ENCODE results near the gene STIL.
"Not testable (repeated sequence)": the region's sequence is repeated elsewhere in the genome, so short reads cannot be mapped to it uniquely, and the experiment has no call there.

The STIL gene

DNA sequence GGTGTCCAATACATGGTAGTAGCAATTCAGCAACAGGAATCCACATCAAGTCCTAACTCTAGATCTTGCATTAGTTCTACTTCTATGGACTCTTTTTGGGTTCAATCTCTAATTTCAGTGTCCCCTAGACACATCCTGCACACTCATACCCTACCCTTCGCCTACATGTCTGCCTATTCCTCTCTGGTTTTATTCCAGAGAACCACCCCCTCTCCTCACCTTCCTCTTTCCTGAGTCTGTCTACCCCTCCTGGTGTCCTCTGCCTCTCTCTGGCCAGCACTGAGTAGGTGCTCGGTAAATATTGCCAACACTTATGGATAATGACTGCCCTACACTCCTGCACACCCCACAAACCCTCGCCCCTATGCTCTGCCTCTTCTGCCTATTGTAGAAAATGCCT lies 91.5 kb downstream of the STIL start:
- DNase-seq (ENCODE audit: low read depth, low spot score): no peak

DNA sequence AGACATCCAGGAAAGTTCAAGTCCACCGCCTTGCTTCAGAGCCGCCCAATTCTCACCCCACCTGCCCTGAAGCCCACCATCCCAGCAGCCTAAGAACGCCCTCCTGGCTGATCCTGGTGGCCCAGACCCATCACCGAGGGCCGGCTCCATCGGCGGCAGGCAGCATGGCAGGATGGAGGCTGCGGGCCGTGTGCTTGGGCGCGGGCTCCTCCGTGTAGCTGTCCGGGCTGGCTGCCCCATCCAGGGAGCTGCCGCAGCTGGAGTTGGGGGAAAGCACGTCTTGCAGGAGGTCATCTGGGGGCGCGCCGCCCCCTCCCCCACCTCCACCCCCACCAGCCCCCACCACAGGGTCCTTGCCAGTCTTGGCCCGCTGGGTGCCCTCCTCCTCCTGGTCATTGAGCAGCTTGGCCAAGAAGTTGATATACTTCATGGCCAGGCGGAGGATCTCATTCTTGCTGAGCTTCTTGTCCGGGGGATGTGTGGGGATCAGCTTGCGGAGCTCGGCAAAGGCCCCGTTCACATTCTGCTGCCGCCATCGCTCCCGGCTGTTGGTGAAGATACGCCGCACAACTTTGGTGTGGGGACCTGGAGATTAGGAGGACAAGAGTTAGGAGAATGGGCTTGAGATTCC lies 94.2 kb downstream of the STIL start:
- DNase-seq (ENCODE audit: low read depth, low spot score): no peak

DNA sequence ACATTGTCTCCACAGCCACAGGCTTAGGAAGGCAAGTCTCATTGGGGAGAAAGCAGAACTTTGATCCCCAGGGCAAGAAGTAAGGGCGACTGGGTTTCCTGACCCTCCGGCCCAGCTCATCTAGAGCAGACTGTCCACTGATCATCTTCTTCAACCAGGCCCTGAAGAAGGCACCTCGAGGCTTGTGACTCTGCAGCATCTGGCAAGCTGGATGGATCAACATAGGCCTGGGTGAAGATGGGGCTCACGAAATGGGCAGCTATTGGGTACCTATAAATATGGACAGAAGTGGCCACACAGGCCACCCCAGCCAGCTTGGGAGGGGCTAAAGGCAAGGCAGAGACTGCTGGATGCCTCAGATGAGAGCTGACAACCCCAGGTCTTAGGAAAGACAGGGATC lies 94.9 kb downstream of the STIL start:
- no peak for DNase-seq (ENCODE audit: low read depth, low spot score)

DNA sequence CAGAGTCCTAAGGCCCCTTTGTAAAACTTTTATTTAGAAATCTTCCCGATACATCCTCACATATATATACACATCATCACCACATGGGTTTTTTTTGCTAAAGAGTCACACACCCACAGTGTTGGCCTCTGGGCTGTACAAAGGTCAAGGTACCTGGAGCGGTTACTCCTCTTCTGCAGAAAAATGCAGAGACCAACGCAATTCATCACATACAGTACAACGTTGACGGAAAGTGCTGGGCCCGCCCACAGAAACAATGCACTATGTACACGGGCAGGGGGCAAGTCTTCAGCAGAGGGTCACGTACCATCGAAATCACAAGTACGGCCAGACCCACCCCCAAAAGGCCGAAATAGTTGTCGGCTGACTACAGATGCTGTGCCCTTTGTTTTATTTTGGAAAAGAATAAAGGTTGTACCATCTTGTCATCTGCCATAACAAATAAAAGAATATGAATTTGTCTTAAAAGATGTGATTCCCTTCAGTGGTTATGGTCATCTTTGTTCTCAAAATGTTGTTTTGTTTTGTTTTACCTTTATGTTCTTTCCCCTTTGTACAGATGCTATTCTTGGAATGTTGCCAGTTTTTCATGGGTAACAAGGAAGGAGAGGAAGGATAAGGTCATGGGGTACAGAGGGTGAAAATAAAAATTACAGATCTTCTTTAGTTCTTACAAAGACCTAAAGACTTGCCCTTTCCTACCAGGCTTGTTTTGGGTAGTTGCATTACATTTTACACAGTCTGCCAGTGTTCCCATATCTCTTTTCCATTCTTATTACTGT lies 97.5 kb downstream of the STIL start:
- no peak for DNase-seq (ENCODE audit: low read depth, low spot score)

DNA sequence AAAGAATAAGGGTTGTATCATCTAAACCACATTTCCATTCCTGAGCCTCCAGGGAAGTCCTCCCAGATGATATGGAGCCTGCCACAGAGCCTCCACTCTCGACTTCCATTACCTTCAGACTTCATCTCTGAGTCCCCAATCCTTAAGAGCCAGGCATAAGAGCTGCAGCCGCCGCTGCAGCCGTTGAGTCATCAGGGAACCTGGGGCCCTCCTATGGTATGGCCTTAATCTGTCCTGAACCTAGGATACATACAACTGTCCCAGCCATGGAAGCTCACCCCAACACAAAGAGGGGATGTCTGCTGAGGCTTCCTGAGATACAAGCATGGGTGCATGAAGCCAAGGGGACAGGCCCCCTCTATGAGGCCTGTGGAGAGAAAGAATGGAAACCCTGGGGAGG lies 98.2 kb downstream of the STIL start:
- DNase-seq (ENCODE audit: low read depth, low spot score): no peak

DNA sequence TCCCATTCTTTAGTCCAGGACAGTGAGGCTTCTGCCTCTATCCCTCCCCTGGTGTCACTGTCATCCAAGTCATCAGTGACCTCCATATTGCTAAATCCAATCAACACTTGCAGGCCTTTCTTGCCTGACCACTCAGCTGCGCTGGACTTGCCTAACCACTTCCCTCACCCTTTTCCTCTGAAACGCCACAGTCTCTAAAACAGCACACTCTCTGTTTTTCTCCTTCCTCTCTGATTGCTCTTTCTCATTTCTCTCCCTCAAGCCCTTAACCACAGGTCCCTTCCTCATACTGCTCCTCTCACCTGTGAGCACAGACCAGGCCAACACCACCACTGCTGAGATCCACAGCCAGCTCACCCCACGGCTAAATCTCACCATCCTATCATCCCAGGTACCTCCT lies 99.4 kb downstream of the STIL start:
- DNase-seq (ENCODE audit: low read depth, low spot score): no peak

DNA sequence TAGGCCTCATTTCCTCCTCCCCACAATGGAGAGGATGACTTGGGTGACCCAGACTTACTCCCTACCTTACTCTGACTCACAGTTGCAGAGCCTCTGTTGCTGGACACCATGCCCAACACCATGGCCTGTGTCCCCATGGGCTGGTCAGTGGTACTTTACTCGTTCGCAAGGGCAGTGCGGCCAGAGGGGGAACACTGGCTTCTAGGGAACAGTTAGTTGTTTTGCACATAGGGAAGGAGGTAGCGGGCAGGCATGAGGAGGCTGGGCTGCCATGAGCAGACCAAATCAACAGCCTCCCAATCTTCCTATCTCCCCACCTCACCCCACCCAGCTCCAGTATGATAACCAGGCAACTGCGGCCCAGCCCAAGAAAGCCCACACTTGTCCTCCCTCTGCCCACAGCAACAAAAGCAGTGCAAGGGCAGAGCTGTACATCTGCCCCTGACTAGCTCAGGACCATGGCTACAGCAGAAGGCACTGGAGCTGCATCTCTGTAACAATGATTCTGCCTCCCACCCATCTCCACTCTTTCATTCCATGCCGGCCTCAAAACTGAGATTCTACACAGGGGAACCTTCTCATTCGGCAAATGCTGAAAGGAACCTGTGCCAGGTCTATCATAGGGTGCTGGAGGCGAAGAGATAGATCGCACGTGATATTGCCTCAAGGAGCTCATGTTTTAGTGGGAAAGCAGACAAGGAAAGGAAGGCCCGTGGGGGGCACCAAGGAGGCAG lies 100.5 kb downstream of the STIL start:
- DNase-seq (ENCODE audit: low read depth, low spot score): no peak

DNA sequence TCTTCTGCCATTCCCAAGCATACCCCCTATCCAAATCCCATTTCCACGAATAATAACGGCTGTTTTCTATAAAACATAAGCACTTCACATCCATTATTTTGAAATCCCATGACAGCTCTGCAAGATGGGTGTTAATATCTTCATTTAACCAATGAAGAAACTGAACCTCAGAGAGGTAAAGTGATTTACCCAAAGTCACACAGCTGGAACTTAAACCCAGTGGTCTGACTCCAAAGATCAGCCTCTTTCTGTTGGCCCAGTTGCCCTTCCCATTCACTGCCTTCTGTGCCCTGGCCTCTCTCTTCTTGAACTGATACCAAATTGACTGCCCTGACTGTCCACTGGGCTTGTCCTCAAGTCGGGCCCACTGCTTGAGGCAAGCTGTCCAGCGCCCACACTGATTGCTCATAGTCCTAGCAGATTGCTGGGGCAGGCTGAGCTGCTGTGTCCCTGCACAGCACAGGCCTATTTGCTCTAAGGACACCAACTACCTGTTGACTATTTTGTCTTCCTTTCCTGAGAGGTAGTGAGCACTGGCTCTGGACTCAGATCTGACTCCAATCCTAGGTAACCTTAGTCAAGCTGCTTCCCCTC lies 101.2 kb downstream of the STIL start:
- no peak for DNase-seq (ENCODE audit: low read depth, low spot score)

DNA sequence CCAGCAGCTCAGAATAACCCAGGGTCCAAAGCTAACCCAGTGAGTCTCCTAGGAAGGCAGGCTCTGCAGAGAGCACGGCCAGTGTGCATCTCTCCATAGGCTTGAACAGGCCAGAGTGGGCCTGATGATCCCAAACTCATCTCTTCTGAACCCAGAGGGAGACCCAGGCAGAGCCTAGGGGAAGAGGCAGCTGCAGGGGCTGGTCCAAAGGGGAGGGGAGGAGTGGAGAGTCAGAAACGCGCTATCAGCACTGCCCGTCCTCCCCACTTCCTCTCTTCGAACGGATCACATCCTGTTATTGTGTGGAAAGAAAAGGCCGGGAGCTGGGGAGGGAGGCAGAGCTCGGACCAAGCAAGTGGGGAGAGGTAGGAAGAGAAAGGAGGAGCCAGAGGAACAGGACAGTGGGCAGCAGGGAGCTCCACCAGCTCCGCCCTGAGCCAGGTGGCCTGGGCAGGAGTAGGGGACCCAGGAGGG lies 102.1 kb downstream of the STIL start:
- no peak for DNase-seq (ENCODE audit: low read depth, low spot score)

DNA sequence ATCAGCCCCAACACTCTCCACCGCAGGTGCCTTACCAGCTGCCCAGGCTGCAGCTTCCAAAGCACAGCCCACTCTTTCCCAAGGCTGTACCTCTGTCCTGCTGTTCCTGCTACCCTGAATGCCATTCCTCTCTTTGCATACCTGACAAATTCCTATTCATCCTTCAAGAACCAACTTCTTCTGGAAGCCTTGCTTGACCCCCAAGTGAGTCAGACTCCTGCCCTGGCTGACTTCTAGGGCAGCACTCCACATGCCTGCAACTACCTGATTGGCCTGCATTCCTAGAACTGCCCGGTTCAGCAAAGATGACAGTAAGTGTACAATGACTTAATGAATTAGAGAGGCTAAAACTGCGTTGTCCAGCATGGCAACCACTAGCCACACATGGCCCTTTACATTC lies 103.3 kb downstream of the STIL start:
- no peak for DNase-seq (ENCODE audit: low read depth, low spot score)

DNA sequence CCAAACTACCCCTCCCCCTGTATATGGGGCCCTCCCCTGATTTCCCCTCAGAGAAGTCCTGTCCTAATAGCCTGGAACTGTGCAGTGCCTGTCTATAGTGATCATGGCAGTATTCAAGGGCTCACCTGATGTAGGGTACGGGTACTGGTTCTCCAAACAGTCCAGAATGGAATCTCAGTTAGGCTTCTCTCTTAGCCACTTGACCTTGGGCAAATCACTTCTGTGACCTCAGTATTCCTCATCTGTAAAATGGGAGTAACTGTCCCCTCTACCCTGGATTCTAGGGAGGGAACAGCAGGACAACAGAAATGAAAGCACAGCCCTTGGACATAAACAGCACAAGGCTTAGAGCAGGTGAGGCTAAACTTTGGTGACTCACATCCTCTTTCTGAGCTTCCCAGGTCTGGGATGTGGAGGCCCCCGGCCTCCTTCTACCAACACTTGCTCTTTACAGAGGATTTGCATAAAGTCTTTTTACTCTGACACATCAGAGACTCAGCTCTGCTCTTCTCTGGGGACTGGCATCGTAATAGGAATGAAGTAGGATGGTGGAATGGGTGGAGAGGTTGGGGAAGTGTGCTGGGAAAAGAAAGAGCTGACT lies 104.1 kb downstream of the STIL start:
- no peak for DNase-seq (ENCODE audit: low read depth, low spot score)

DNA sequence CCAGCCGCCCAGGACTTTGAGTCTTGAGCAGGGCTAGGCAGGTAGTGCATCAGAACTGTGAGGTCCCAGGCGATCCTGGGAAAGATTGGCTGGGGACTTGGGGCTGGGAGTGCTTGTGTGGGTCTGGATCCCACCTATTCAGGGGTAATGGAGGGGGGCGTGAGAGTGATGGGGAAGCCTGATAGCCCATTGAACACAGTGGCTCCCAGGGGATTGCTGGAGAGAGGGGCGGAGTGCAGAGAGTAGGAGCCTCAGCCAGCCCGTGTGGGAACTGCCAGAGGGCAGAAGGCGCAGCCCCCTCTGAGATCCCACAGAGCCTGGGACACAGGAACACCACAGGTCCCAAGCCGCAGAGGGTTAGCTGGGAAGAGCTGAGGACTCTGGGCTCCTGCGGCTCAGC lies 104.9 kb downstream of the STIL start:
- DNase-seq (ENCODE audit: low read depth, low spot score): no peak

DNA sequence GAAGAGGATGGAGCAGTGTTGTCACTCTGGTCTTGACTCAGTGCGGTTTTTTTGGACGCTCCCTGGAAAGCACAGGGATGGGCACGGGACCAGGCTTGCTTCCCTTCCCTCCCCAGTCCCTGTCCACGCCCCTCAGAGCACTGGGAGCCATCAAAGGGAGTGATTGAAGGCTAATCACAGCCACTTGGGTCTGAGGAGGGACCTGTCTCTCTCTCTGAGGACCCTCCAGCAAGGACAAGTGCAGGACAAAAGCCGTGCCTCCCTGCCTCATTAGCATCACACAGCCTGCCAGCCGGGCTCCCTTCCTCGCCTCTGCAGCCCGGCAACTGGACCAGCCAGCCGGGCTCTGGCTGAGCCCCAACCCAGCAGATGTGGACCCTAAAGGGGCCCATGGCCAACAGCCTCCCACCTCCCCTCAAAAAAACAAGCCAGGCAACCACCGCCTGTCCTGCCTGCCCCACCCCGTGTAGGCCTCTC lies 105.5 kb downstream of the STIL start:
- no peak for DNase-seq (ENCODE audit: low read depth, low spot score)

DNA sequence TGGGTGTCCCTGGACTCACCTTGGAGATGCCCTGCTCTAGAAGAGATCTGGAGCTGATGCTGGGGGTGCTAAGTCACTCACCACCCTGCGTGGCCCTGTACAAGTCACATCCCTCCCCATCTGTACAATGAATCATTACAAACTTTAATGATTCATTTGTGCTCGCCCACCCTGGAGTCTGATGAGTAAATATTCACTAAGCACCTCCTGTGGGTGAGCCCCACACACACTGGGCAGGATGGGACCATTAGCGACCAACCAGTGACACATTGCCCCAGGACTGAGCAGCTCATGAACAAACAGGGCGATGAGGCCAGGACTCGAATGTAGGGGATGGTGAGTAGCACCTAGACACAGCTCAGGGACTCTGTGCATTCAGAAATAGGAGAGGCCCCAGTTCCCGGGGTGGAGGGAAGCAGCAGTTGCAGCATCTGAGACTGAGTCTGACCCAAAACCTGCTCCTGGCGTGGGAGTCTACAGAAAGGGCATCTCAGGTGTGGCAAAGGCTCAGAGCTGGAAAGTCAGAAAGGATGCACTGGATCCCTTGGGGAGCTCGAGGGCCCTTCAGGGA lies 106.1 kb downstream of the STIL start:
- no peak for DNase-seq (ENCODE audit: low read depth, low spot score)

DNA sequence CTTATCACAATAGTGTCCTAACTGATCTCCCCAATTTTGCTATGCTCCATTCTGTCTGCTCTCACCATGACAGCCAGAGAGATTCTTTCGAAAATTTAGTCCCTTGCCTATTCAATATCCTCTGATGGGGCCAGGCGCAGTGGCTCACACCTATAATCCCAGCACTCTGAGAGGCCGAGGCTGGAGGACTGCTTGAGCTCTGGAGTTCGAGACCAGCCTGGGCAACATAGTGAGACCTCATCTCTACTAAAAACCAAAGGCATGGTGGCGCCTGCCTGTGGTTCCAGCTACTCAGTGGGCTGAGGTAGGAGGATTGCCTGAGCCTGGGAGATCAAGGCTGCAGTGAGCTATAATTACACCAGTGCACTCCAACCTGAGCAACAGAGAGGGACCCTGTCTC lies 108.0 kb downstream of the STIL start:
- no peak for DNase-seq (ENCODE audit: low read depth, low spot score)

DNA sequence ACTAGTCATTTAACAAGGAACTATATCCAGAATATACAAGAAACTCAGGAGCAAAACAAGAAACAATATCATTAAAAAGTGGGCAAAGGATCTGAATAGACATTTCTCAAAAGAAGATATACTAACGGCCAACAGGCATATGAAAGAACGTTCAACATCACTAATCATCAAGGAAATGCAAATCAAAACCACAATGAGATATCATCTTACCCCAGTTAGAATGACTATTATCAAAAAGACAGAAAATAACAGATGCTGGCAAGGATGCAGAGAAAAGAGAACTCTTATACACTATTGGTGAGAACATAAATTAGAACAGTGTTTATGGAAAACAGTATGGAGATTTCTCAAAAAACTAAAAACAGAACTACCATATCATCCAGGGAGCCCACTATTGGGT lies 110.4 kb downstream of the STIL start:
- not testable (repeated sequence) for DNase-seq (ENCODE audit: low read depth, low spot score)

DNA sequence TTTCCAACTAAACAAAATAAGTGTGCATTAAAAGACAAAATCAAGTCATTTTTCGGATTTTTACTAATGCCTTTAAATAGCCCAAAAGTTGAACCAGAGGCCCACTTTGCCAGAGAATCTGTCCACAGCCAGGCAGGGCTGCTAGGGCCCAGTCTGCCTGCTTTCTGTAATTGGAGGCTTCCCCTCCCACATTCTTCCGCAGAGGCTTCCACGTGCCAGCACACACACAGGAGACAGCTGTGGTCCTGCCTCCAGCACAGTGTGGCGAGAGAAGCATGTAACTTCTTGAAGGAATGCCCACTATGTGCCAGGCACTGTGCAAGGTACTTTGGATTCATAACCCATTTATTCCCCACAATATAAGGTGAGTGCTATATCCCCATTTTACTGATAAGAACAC lies 112.8 kb downstream of the STIL start:
- no peak for DNase-seq (ENCODE audit: low read depth, low spot score)
